Measurements from ENCODE around the gene TSPAN14. TPM values are rescaled to one million over a fixed set of nuclear protein-coding genes. Genes with fewer than 3 reads are reported as not detected.
"Not testable (repeated sequence)": the region's sequence is repeated elsewhere in the genome, so short reads cannot be mapped to it uniquely, and the experiment has no call there.

TSPAN14 gene
- total RNA-seq, 2 donors from 2014 or later: 24.2 to 34.7 TPM

DNA sequence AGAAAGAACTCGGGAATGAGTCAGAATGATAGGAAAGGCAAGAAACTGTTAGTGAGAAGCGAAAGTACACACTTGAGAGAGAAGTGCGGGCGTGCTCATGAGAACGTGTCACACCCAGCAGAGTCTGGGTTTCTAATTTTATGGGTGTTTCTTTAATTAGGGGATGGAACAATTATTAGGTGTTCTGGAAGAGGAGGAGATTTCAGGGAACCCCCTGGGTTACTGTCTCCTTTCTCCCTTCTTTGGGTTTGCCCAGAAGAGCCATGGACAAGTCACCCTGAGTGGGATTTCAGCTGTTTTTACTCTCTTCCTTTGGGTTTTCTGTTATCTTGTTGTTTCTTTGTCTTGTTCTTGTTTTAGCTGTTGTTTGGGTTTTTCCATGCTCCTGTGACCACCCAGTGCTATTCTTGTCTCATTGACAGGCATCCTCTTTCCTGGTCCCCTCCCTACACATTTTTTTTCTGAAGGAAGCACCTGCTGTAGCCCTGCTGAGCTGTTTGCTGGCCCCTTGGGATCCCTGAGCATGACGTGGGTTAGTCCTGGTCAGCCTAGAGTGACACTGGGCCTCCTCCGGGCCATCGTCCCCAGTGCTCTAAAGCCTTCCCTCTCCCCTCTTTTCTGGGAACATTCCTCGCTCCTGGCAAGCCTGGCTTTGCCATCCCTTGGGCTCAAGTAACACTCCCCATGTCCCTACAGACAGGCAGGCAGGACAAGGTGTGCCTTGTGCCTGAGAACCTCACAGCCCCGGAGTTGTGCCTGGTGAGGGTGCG is 87.1 kb downstream of the TSPAN14 start:
- TF ChIP-seq CTCF (IDR thresholded peaks at IDR 0.05): no peak
- no peaks in the 10 kb centered on the region for H3K36me3 ChIP-seq
- no peaks in the 10 kb centered on the region for H3K9me3 ChIP-seq
- DNase-seq (ENCODE audit: low spot score): peak; percentile 58
- peak overlapping the region in 1 of 2 donors; percentile 25 for H3K4me3 ChIP-seq
- H3K27ac ChIP-seq: peak overlapping the region in 1 of 2 donors; percentile 36
- H3K27me3 ChIP-seq: no peaks in the 10 kb centered on the region
- peaks cover 0 to 4% of the 10 kb centered on the region in 2 donors for H3K4me1 ChIP-seq

GRCh38 chr10:80542053-80542452 is 87.9 kb downstream of the TSPAN14 start:
- no peak overlapping the region for H3K4me3 ChIP-seq
- no peak for TF ChIP-seq CTCF (IDR thresholded peaks at IDR 0.05)
- H3K9me3 ChIP-seq: no peaks in the 10 kb centered on the region
- H3K27ac ChIP-seq: no peak overlapping the region
- no peaks in the 10 kb centered on the region for H3K4me1 ChIP-seq
- no peaks in the 10 kb centered on the region for H3K36me3 ChIP-seq
- peak; percentile 49 for DNase-seq (ENCODE audit: low spot score)
- no peaks in the 10 kb centered on the region for H3K27me3 ChIP-seq

- H3K27ac ChIP-seq: no peak overlapping the region
- no peak for TF ChIP-seq CTCF (IDR thresholded peaks at IDR 0.05)
Observed at GRCh38 chr10:80542652-80543318, 88.7 kb downstream of the TSPAN14 start.

GRCh38 chr10:80543319-80543672 is 89.2 kb downstream of the TSPAN14 start:
- not testable (repeated sequence) for H3K4me1 ChIP-seq; DNase-seq (ENCODE audit: low spot score); H3K36me3 ChIP-seq; H3K27ac ChIP-seq; H3K27me3 ChIP-seq; H3K9me3 ChIP-seq; H3K4me3 ChIP-seq

More at GRCh38 chr10:80542652-80543318, 88.7 kb downstream of the TSPAN14 start:
- Histone ChIP-seq H3K4me1 (no peaks in the 10 kb centered on the region), H3K36me3 (no peaks in the 10 kb centered on the region), H3K9me3 (no peaks in the 10 kb centered on the region), H3K27me3 (no peaks in the 10 kb centered on the region), H3K4me3 (no peak overlapping the region)
- no peak for DNase-seq (ENCODE audit: low spot score)

- Histone ChIP-seq H3K36me3 (no peaks in the 10 kb centered on the region), H3K27ac (no peak overlapping the region), H3K27me3 (no peaks in the 10 kb centered on the region), H3K9me3 (no peaks in the 10 kb centered on the region), H3K4me3 (no peak overlapping the region), H3K4me1 (no peaks in the 10 kb centered on the region)
- no peak for TF ChIP-seq CTCF (IDR thresholded peaks at IDR 0.05)
- no peak for DNase-seq (ENCODE audit: low spot score)
Observed at GRCh38 chr10:80544316-80544953, 90.3 kb downstream of the TSPAN14 start.

DNA sequence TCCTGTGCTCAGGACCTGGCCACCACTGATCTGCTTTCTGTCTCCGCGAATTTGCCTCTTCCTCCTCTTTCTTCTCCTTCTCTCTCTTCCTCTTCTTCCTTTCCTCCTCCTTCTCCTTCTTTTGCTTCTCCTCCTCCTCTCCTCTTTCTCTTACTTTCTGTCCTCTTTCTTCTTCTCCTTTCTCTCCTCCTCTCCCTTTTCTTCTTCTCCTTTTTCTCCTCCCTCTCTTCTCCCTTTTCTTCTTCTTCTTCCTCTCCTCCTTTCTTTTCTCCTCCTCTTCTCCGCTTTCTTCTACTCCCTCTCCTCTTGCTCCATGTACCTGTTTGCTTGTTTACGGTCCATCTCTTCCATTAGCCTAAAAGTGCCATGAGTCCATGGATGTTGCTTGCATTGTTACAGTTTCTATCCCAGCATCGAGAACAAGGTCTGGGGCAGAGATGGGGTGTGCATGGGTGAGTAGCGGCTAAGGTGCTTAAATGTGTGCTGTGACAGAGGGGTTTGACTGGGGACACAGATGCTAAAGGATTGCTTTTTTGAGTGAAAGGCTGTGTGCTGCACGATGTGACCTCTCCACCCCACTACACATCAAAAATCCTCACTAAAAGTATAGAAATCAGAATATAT is 91.3 kb downstream of the TSPAN14 start:
- no peaks in the 10 kb centered on the region for H3K36me3 ChIP-seq
- peak; percentile 23 for DNase-seq (ENCODE audit: low spot score)
- H3K27ac ChIP-seq: no peak overlapping the region
- no peaks in the 10 kb centered on the region for H3K4me1 ChIP-seq
- no peak for TF ChIP-seq CTCF (IDR thresholded peaks at IDR 0.05)
- H3K9me3 ChIP-seq: no peaks in the 10 kb centered on the region
- no peak overlapping the region for H3K4me3 ChIP-seq
- H3K27me3 ChIP-seq: no peaks in the 10 kb centered on the region
